Neural cell (in vitro differentiated cells): ENCODE measurements around the gene CCDC33. TPM values are rescaled to one million over a fixed set of nuclear protein-coding genes. Genes with fewer than 3 reads are reported as not detected.
A peak's percentile ranks its signal among the peaks of the same experiment; 100 is the strongest.

Source experiments
- H2AFZ ChIP-seq: fragments of 200-600, 300-800 bp; sonication (generic), shearing (Covaris generic); 2 replicates; pipeline ENCODE4 v1.6.0; 2014; ENCODE audit warnings: low read depth, mild to moderate bottlenecking, antibody characterized with exemption, low read length, moderate library complexity
- H3F3A ChIP-seq: fragments of 200-600 bp; shearing (Covaris generic); 2 replicates; pipeline ENCODE4 v1.6.1; 2016; ENCODE audit warnings: mild to moderate bottlenecking, moderate library complexity, mixed read lengths, antibody characterized with exemption, low read length; ENCODE audit not compliant: insufficient read depth, poor library complexity, severe bottlenecking
- H3K27ac ChIP-seq: fragments of 200-600, 300-800 bp; sonication (generic), shearing (Covaris generic); 2 replicates; pipeline ENCODE4 v1.5.1; 2014; ENCODE audit warnings: mild to moderate bottlenecking, low read length, moderate library complexity
- H3K27me3 ChIP-seq: fragments of 300-800, 200-600 bp; sonication (generic), shearing (Covaris generic); 2 replicates; pipeline ENCODE4 v1.6.0; 2014; ENCODE audit warnings: mild to moderate bottlenecking, low read depth, low read length, moderate library complexity; ENCODE audit not compliant: insufficient read depth
- H3K36me3 ChIP-seq: fragments of 300-800, 200-600 bp; sonication (generic), shearing (Covaris generic); 2 replicates; pipeline ENCODE4 v1.5.1; 2014; ENCODE audit warnings: mild to moderate bottlenecking, antibody characterized with exemption, low read length, moderate library complexity; ENCODE audit not compliant: insufficient read depth
- H3K4me2 ChIP-seq: fragments of 300-800, 200-600 bp; sonication (generic), shearing (Covaris generic); 2 replicates; pipeline ENCODE4 v1.6.0; 2014; ENCODE audit warnings: mild to moderate bottlenecking, low read length
- H3K4me3 ChIP-seq: fragments of 300-800, 200-600 bp; sonication (generic), shearing (Covaris generic); 2 replicates; pipeline ENCODE4 v1.5.1; 2014; ENCODE audit warnings: mild to moderate bottlenecking, low read length, moderate library complexity
- H3K79me2 ChIP-seq: fragments of 200-600 bp; shearing (Covaris generic); replicated peaks from 2 replicates; pipeline ENCODE4 v1.6.0; 2014; ENCODE audit warnings: mild to moderate bottlenecking, low read length, moderate library complexity; ENCODE audit not compliant: insufficient read depth
- H3K9ac ChIP-seq: fragments of 300-800, 200-600 bp; sonication (generic), shearing (Covaris generic); 2 replicates; pipeline ENCODE4 v1.6.1; 2016; ENCODE audit warnings: mild to moderate bottlenecking, low read length, mixed read lengths
- H3K9me2 ChIP-seq: fragments of 200-600 bp; shearing (Covaris generic); 2 replicates; pipeline ENCODE4 v1.6.1; 2016; ENCODE audit warnings: mild to moderate bottlenecking, low read length, mixed read lengths; ENCODE audit not compliant: insufficient read depth
- H3K9me3 ChIP-seq: fragments of 200-600, 300-800 bp; sonication (generic), shearing (Covaris generic); 2 replicates; pipeline ENCODE4 v1.6.1; 2016; ENCODE audit warnings: mild to moderate bottlenecking, mixed run types, low read length, moderate library complexity, mixed read lengths
- H4K20me1 ChIP-seq: fragments of 200-600 bp; shearing (Covaris generic); 2 replicates; pipeline ENCODE4 v1.6.1; 2016; ENCODE audit warnings: mild to moderate bottlenecking, mixed run types; ENCODE audit not compliant: insufficient read depth
- CTCF ChIP-seq: fragments of 450-650 bp; IDR thresholded peaks from 2 replicates; pipeline ENCODE4 v1.5.1; 2014; ENCODE audit warnings: antibody characterized with exemption, mild to moderate bottlenecking, moderate library complexity; ENCODE audit not compliant: poor library complexity, severe bottlenecking
- EP300 ChIP-seq: fragments of 450-650 bp; conservative IDR thresholded peaks from 2 replicates; pipeline ENCODE4 v1.6.1; 2014; ENCODE audit warnings: antibody characterized with exemption, mild to moderate bottlenecking, moderate library complexity; ENCODE audit not compliant: poor library complexity, severe bottlenecking
- EZH2 ChIP-seq: fragments of 200-600, 300-800 bp; shearing (Covaris generic), sonication (generic); IDR thresholded peaks from 2 replicates; pipeline ENCODE4 v1.6.1; 2014; ENCODE audit warnings: antibody characterized with exemption, low read length, borderline replicate concordance, mild to moderate bottlenecking; ENCODE audit not compliant: insufficient read depth, poor library complexity, severe bottlenecking
- MXI1 ChIP-seq: fragments of 450-650 bp; conservative IDR thresholded peaks from 2 replicates; pipeline ENCODE4 v1.6.1; 2014; ENCODE audit warnings: antibody characterized with exemption, mild to moderate bottlenecking; ENCODE audit not compliant: poor library complexity, severe bottlenecking
- POLR2AphosphoS5 ChIP-seq: IDR thresholded peaks from 2 replicates; pipeline ENCODE4 v1.6.1; 2012
- RAD21 ChIP-seq: fragments of 450-650 bp; conservative IDR thresholded peaks from 2 replicates; pipeline ENCODE4 v1.6.1; 2014; ENCODE audit warnings: antibody characterized with exemption, mild to moderate bottlenecking, moderate library complexity
- REST ChIP-seq: IDR thresholded peaks from 2 replicates; pipeline ENCODE4 v1.6.1; 2012; ENCODE audit warnings: borderline replicate concordance
- SMC3 ChIP-seq: fragments of 450-650 bp; conservative IDR thresholded peaks from 2 replicates; pipeline ENCODE4 v1.6.1; 2014; ENCODE audit warnings: antibody characterized with exemption, mild to moderate bottlenecking, moderate library complexity; ENCODE audit not compliant: poor library complexity
- TAF1 ChIP-seq: IDR thresholded peaks from 2 replicates; pipeline ENCODE4 v1.6.1; 2012; ENCODE audit warnings: low read depth
- polyA plus RNA-seq: library from polyadenylated mRNA; depleted of rRNA; stranded (reverse); fragments of >200 nt; gene quantifications from 2 replicates; pipeline ENCODE4 v1.2.3, GENCODE V29; 2014

The CCDC33 gene
- polyA plus RNA-seq, 1 donor from 2014 or later: 1.4 TPM

GRCh38 chr15:74281147-74282133, 45.3 kb downstream of the CCDC33 start:
- Histone ChIP-seq H2AFZ (no peak overlapping the region), H3K9me2 (no peaks in the 10 kb centered on the region), H3K9me3 (no peaks in the 10 kb centered on the region), H3F3A (no peaks in the 10 kb centered on the region), H4K20me1 (no peaks in the 10 kb centered on the region), H3K4me3 (no peak overlapping the region), H3K9ac (no peak overlapping the region), H3K36me3 (no peaks in the 10 kb centered on the region), H3K27ac (peak overlapping the region; percentile 87), H3K79me2 (no peaks in the 10 kb centered on the region), H3K4me2 (no peak overlapping the region), H3K27me3 (no peaks in the 10 kb centered on the region)
- TF ChIP-seq CTCF (no peak), EP300 (no peak), POLR2AphosphoS5 (no peak), TAF1 (no peak), SMC3 (no peak)

GRCh38 chr15:74283368-74283767, 47.2 kb downstream of the CCDC33 start:
- Histone ChIP-seq H3K79me2 (no peaks in the 10 kb centered on the region), H3K9ac (peak overlapping the region; percentile 52), H3K4me3 (peak overlapping the region; percentile 17), H3K36me3 (no peaks in the 10 kb centered on the region), H3K9me3 (no peaks in the 10 kb centered on the region), H4K20me1 (no peaks in the 10 kb centered on the region), H3F3A (no peaks in the 10 kb centered on the region), H3K9me2 (no peaks in the 10 kb centered on the region), H3K27ac (peak overlapping the region; percentile 87), H3K27me3 (no peaks in the 10 kb centered on the region), H2AFZ (no peak overlapping the region), H3K4me2 (no peak overlapping the region)
- TF ChIP-seq RAD21: peak; percentile 26
- TF ChIP-seq REST: peak; percentile 44
- TF ChIP-seq SMC3: peak; percentile 20
- TF ChIP-seq MXI1: no peak
- no peak for TF ChIP-seq POLR2AphosphoS5
- no peak for TF ChIP-seq EZH2
